T-helper 1 cell treated with Interleukin-12 subunit alpha and Interleukin-12 subunit beta and Interleukin-4 antibody, amounts not matched to agents 30 ng/mL and 1 ng/mL, for 36 hours (primary cell): Measurements from ENCODE around the gene CXADR. TPM values are rescaled to one million over a fixed set of nuclear protein-coding genes. Genes with fewer than 3 reads are reported as not detected.

Source experiments
- intact Hi-C: fragments of 100-400 bp; cut with micrococcal nuclease; formaldehyde crosslinking; loops from one replicate; pipeline ENCODE4 v1.15.1; 2024
- total RNA-seq: library from RNA; stranded (reverse); gene quantifications from 2 replicates; pipeline ENCODE4 v1.2.3, GENCODE V29; 2022

The CXADR gene
- total RNA-seq, 1 donor from 2014 or later = 0.39 TPM

GRCh38 chr21:17539323-17539722 lies 26.5 kb downstream of the CXADR start:
- intact Hi-C loops = no loop called here

GRCh38 chr21:17539743-17540341 lies 27.0 kb downstream of the CXADR start:
- intact Hi-C loops = no loop called here

GRCh38 chr21:17540530-17540929 lies 27.7 kb downstream of the CXADR start:
- intact Hi-C loops = no loop called here

GRCh38 chr21:17542371-17543011 lies 29.6 kb downstream of the CXADR start:
- intact Hi-C loops = no loop called here

- intact Hi-C loops = no loop called here
These were observed 32.2 kb downstream of the CXADR start for GRCh38 chr21:17545007-17545406.

GRCh38 chr21:17548262-17548661 lies 35.4 kb downstream of the CXADR start:
- intact Hi-C loops = no loop called here

GRCh38 chr21:17550671-17551308 lies 37.9 kb downstream of the CXADR start:
- intact Hi-C loops = no loop called here

GRCh38 chr21:17552410-17552809 lies 39.6 kb downstream of the CXADR start:
- intact Hi-C loops = no loop called here

- intact Hi-C loops = loop anchor here (1.0 kb wide), 1 partner anchor 167 kb away; no protein-coding TSS in a partner anchor
These were observed 41.3 kb downstream of the CXADR start for GRCh38 chr21:17554120-17554519.

GRCh38 chr21:17554679-17555465 lies 42.0 kb downstream of the CXADR start:
- intact Hi-C loops = loop anchor here (1.0 kb wide), 1 partner anchor 168 kb away; no protein-coding TSS in a partner anchor

- intact Hi-C loops = no loop called here
These were observed 47.7 kb downstream of the CXADR start for GRCh38 chr21:17560377-17561025.

- intact Hi-C loops = no loop called here
These were observed 57.9 kb downstream of the CXADR start for GRCh38 chr21:17570786-17571185.

GRCh38 chr21:17572431-17572830 lies 59.6 kb downstream of the CXADR start:
- intact Hi-C loops = no loop called here

GRCh38 chr21:17575076-17575475 lies 62.2 kb downstream of the CXADR start:
- intact Hi-C loops = no loop called here

- intact Hi-C loops = no loop called here
These were observed 63.4 kb downstream of the CXADR start for GRCh38 chr21:17576080-17576835.

GRCh38 chr21:17577701-17578100 lies 64.9 kb downstream of the CXADR start:
- intact Hi-C loops = no loop called here

GRCh38 chr21:17578162-17578561 lies 65.3 kb downstream of the CXADR start:
- intact Hi-C loops = no loop called here

- intact Hi-C loops = no loop called here
These were observed 66.0 kb downstream of the CXADR start for GRCh38 chr21:17578876-17579275.

GRCh38 chr21:17580319-17580718 lies 67.5 kb downstream of the CXADR start:
- intact Hi-C loops = no loop called here

- intact Hi-C loops = no loop called here
These were observed 71.1 kb downstream of the CXADR start for GRCh38 chr21:17583898-17584297.
